ENCODE measurements around the gene ZNRF4.
"Not testable (repeated sequence)": the region's sequence is repeated elsewhere in the genome, so short reads cannot be mapped to it uniquely, and the experiment has no call there.

The ZNRF4 gene

GRCh38 chr19:5478241-5478924, 23.2 kb downstream of the ZNRF4 start:
- DNase-seq = no peak

- DNase-seq = no peak
Observed at GRCh38 chr19:5478925-5479588, 23.8 kb downstream of the ZNRF4 start.

- DNase-seq = no peak
Observed at GRCh38 chr19:5479958-5480357, 24.7 kb downstream of the ZNRF4 start.

- peak; percentile 13 for DNase-seq
Observed at GRCh38 chr19:5480427-5480836, 25.2 kb downstream of the ZNRF4 start.

- no peak for DNase-seq
Observed at GRCh38 chr19:5481957-5482356, 26.7 kb downstream of the ZNRF4 start.

GRCh38 chr19:5484398-5485285, 29.4 kb downstream of the ZNRF4 start:
- DNase-seq = peak; percentile 46

- no peak for DNase-seq
Observed at GRCh38 chr19:5485286-5485636, 30.0 kb downstream of the ZNRF4 start.

GRCh38 chr19:5485658-5486057, 30.4 kb downstream of the ZNRF4 start:
- not testable (repeated sequence) for DNase-seq

- DNase-seq = no peak
Observed at GRCh38 chr19:5487222-5487621, 32.0 kb downstream of the ZNRF4 start.

GRCh38 chr19:5489551-5489950, 34.3 kb downstream of the ZNRF4 start:
- DNase-seq = no peak

GRCh38 chr19:5491565-5491964, 36.3 kb downstream of the ZNRF4 start:
- no peak for DNase-seq

- no peak for DNase-seq
Observed at GRCh38 chr19:5492281-5492634, 37.0 kb downstream of the ZNRF4 start.

GRCh38 chr19:5492635-5493409, 37.6 kb downstream of the ZNRF4 start:
- no peak for DNase-seq

GRCh38 chr19:5494773-5495172, 39.6 kb downstream of the ZNRF4 start:
- no peak for DNase-seq

- DNase-seq = no peak
Observed at GRCh38 chr19:5495792-5496191, 40.6 kb downstream of the ZNRF4 start.

- DNase-seq = no peak
Observed at GRCh38 chr19:5497297-5497696, 42.1 kb downstream of the ZNRF4 start.

GRCh38 chr19:5498830-5499550, 43.8 kb downstream of the ZNRF4 start:
- no peak for DNase-seq

GRCh38 chr19:5501907-5502306, 46.7 kb downstream of the ZNRF4 start:
- DNase-seq = no peak

- no peak for DNase-seq
Observed at GRCh38 chr19:5503598-5503997, 48.4 kb downstream of the ZNRF4 start.

- no peak for DNase-seq
Observed at GRCh38 chr19:5504114-5504513, 48.9 kb downstream of the ZNRF4 start.
